GM12878 (cell line): ENCODE measurements around the gene FOXJ3.

Experiments used
- EZH2 ChIP-seq: IDR thresholded peaks from 2 replicates; pipeline ENCODE4 v1.6.1; 2012; ENCODE audit warnings: low read depth, mild to moderate bottlenecking, control low read depth, inconsistent platforms, low read length, borderline replicate concordance; ENCODE audit not compliant: control insufficient read depth
- HDAC2 ChIP-seq: fragments of 200-600 bp; sonication (generic); IDR thresholded peaks from 2 replicates; pipeline ENCODE4 v1.6.1; 2017

DNA sequence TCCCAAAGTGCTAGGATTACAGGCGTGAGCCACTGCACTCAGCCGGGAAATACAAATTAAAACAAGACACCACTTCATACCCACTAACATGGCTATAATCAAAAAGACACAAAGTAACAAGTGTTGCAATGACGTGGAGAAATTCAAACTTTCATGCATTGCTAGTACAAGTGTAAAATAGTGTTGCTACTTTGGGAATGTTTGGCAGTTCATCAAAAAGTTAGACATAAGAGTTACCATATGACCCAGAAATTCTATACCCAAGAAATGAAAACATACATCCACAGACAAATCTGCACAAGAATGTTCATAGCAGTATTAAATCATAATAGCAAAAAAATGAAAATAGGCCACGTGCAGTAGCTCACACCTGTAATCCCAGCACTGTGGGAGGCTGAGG lies 16.4 kb downstream of the FOXJ3 start:
- TF ChIP-seq EZH2 (no peak), HDAC2 (no peak)
